ENCODE data around the gene CHPF2.

CHPF2 gene

DNA sequence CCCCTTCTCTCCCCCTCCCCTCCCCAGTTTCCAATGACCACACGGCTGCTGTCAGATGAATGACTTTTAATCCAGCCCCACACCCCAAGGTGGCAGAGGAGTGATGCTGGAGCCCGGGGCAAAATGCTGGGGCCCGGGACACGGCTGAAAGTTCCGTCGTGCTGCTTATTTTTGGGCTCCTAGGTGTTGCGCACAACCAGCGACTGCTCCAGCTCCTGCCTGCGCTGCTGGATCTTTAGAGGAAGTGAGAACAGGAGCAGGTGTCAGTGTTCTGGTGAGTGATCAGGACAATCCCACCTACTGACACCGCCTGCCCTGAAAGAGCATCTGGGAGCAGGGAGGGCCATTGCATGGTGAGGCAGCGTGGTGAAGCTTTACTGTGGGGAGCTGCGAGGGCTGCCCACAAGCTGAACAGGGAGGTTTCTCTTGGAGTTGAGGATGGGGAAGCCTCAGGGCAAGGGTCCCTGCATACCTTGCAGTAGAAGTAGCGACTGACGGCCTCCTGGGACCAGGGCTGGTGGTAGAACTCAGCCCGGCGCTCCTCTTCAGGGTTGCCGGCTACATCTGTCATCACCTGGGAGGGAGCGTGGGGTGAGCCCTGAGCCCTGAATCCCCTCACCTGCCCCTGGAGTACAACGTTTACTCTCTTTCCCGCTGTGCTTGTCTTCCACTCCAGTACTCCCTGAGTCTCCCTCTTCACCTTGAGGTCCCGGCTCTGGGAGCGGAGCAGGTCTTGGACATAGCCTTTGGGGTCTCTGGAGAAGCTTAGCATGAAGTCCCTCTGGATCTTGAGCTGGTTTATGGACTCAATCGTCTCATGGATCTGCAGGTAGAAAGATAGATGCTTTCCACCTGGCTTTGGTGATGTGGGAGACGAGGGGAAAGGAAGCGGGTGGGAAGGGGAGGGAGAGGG is 6.9 kb downstream of the CHPF2 start:
- POLR2A ChIA-PET: interaction anchor here (0.7 to 1.7 kb wide), 4 partner anchors 12 to 488 kb away, joined by 3 to 7 read pairs (median 6); partner anchors contain the start of gene ABCF2
- Histone ChIP-seq H3K36me3 (ENCODE audit: control insufficient read depth in 2 of 2, insufficient read depth in 1 of 2, low read length in 2 of 2) (peaks cover 3 to 89% of the 10 kb centered on the region in 2 experiments; a peak in 2 of 3 replicates), H3K9me3 (ENCODE audit: control insufficient read depth, insufficient read depth, low read depth, low read length) (no peaks in the 10 kb centered on the region), H3K4me3 (ENCODE audit: low read depth, low read length) (no peak overlapping the region), H3K27ac (ENCODE audit: extremely low read depth, low read depth, low read length) (no peak overlapping the region), H3K4me1 (ENCODE audit: control insufficient read depth, insufficient read depth, low read length) (no peaks in the 10 kb centered on the region)
- CTCF ChIA-PET: interaction anchor here (0.7 to 0.8 kb wide), 2 partner anchors 68 to 1811 kb away, joined by 3 to 5 read pairs; no protein-coding TSS in a partner anchor
- TF ChIP-seq MZF1 (tag by site-specific recombination; IDR thresholded peaks at IDR 0.05; ENCODE audit: borderline replicate concordance) (no peak), ZBTB20 (tag by site-specific recombination; IDR thresholded peaks at IDR 0.05) (0 out of 2 replicates have a peak, but pooled peaks have one; percentile 33)

GRCh38 chr7:151239837-151240459 is 7.7 kb downstream of the CHPF2 start:
- H3K4me3 ChIP-seq (ENCODE audit: low read depth, low read length): no peak overlapping the region
- H3K9me3 ChIP-seq (ENCODE audit: control insufficient read depth, insufficient read depth, low read depth, low read length): no peaks in the 10 kb centered on the region
- ChIA-PET POLR2A (interaction anchor here (0.7 to 1.7 kb wide), 4 partner anchors 12 to 487 kb away, joined by 3 to 7 read pairs (median 6); partner anchors contain the start of gene ABCF2), CTCF (interaction anchor here (0.7 kb wide), 1 partner anchor 1812 kb away, joined by 5 read pairs; no protein-coding TSS in a partner anchor)
- H3K4me1 ChIP-seq (ENCODE audit: control insufficient read depth, insufficient read depth, low read length): no peaks in the 10 kb centered on the region
- H3K27ac ChIP-seq (ENCODE audit: extremely low read depth, low read depth, low read length): no peak overlapping the region
- peaks cover 3 to 81% of the 10 kb centered on the region in 2 experiments; a peak in 1 of 3 replicates for H3K36me3 ChIP-seq (ENCODE audit: control insufficient read depth in 2 of 2, insufficient read depth in 1 of 2, low read length in 2 of 2)
- peak; percentile 43 for TF ChIP-seq ZFHX2 (tag by site-specific recombination; conservative IDR thresholded peaks at IDR 0.05)
- no peak for TF ChIP-seq ZNF830 (tag by site-specific recombination; IDR thresholded peaks at IDR 0.05; ENCODE audit: low read depth)
- TF ChIP-seq ZNF792 (tag by site-specific recombination; IDR thresholded peaks at IDR 0.05): no peak

DNA sequence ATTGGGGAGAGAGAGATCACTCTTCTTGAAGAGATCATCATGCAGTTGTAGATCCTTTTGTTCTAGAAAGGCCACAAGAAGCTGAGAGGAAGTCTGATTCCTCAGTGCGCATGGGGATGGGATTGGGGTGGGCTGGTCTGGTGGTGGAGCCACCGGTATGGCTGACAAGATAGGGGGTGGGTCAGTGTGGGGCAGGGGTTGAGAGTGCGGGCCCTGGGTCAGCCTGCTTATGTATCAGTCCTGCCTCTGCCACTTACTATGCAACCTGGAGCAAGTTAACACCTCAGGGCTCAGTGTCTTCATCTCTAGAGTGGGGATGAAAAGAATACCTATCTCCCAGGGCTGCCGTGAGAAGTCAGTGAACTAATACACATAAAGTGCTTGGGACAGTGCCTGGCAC is 8.3 kb downstream of the CHPF2 start:
- no peaks in the 10 kb centered on the region for H3K4me1 ChIP-seq (ENCODE audit: control insufficient read depth, insufficient read depth, low read length)
- ChIA-PET CTCF (no interaction called here), POLR2A (interaction anchor here (1.3 to 1.7 kb wide), 2 partner anchors 12 to 13 kb away, joined by 6 to 7 read pairs; partner anchors contain the start of gene ABCF2)
- H3K36me3 ChIP-seq (ENCODE audit: control insufficient read depth in 2 of 2, insufficient read depth in 1 of 2, low read length in 2 of 2): peaks cover 3 to 76% of the 10 kb centered on the region in 2 experiments; a peak in 1 of 3 replicates
- H3K4me3 ChIP-seq (ENCODE audit: low read depth, low read length): no peak overlapping the region
- no peak overlapping the region for H3K27ac ChIP-seq (ENCODE audit: extremely low read depth, low read depth, low read length)
- H3K9me3 ChIP-seq (ENCODE audit: control insufficient read depth, insufficient read depth, low read depth, low read length): no peaks in the 10 kb centered on the region
- no peak for TF ChIP-seq IKZF3 (tag by site-specific recombination; IDR thresholded peaks at IDR 0.05)
- TF ChIP-seq ZNF510 (tag by site-specific recombination; IDR thresholded peaks at IDR 0.05; ENCODE audit: insufficient replicate concordance): no peak
- TF ChIP-seq, protein P1, sequence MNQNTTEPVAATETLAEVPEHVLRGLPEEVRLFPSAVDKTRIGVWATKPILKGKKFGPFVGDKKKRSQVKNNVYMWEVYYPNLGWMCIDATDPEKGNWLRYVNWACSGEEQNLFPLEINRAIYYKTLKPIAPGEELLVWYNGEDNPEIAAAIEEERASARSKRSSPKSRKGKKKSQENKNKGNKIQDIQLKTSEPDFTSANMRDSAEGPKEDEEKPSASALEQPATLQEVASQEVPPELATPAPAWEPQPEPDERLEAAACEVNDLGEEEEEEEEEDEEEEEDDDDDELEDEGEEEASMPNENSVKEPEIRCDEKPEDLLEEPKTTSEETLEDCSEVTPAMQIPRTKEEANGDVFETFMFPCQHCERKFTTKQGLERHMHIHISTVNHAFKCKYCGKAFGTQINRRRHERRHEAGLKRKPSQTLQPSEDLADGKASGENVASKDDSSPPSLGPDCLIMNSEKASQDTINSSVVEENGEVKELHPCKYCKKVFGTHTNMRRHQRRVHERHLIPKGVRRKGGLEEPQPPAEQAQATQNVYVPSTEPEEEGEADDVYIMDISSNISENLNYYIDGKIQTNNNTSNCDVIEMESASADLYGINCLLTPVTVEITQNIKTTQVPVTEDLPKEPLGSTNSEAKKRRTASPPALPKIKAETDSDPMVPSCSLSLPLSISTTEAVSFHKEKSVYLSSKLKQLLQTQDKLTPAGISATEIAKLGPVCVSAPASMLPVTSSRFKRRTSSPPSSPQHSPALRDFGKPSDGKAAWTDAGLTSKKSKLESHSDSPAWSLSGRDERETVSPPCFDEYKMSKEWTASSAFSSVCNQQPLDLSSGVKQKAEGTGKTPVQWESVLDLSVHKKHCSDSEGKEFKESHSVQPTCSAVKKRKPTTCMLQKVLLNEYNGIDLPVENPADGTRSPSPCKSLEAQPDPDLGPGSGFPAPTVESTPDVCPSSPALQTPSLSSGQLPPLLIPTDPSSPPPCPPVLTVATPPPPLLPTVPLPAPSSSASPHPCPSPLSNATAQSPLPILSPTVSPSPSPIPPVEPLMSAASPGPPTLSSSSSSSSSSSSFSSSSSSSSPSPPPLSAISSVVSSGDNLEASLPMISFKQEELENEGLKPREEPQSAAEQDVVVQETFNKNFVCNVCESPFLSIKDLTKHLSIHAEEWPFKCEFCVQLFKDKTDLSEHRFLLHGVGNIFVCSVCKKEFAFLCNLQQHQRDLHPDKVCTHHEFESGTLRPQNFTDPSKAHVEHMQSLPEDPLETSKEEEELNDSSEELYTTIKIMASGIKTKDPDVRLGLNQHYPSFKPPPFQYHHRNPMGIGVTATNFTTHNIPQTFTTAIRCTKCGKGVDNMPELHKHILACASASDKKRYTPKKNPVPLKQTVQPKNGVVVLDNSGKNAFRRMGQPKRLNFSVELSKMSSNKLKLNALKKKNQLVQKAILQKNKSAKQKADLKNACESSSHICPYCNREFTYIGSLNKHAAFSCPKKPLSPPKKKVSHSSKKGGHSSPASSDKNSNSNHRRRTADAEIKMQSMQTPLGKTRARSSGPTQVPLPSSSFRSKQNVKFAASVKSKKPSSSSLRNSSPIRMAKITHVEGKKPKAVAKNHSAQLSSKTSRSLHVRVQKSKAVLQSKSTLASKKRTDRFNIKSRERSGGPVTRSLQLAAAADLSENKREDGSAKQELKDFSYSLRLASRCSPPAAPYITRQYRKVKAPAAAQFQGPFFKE (tag by site-specific recombination; IDR thresholded peaks at IDR 0.05; ENCODE audit: borderline replicate concordance): no peak
- no peak for TF ChIP-seq ZNF280D (tag by site-specific recombination; IDR thresholded peaks at IDR 0.05)
- no peak for TF ChIP-seq ZNF426 (tag by site-specific recombination; IDR thresholded peaks at IDR 0.05)
- TF ChIP-seq SP7 (tag by site-specific recombination; IDR thresholded peaks at IDR 0.05): no peak
- TF ChIP-seq SP2 (tag by site-specific recombination; IDR thresholded peaks at IDR 0.05): no peak
- TF ChIP-seq ZNF654 (tag by site-specific recombination; IDR thresholded peaks at IDR 0.05; ENCODE audit: low read depth): no peak
- no peak for TF ChIP-seq ZNF701 (tag by site-specific recombination; IDR thresholded peaks at IDR 0.05)
- TF ChIP-seq TCF7L2 (IDR thresholded peaks at IDR 0.05; ENCODE audit: borderline replicate concordance, low read depth, low read length): no peak
- TF ChIP-seq, protein P2, sequence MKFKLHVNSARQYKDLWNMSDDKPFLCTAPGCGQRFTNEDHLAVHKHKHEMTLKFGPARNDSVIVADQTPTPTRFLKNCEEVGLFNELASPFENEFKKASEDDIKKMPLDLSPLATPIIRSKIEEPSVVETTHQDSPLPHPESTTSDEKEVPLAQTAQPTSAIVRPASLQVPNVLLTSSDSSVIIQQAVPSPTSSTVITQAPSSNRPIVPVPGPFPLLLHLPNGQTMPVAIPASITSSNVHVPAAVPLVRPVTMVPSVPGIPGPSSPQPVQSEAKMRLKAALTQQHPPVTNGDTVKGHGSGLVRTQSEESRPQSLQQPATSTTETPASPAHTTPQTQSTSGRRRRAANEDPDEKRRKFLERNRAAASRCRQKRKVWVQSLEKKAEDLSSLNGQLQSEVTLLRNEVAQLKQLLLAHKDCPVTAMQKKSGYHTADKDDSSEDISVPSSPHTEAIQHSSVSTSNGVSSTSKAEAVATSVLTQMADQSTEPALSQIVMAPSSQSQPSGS (tag by site-specific recombination; IDR thresholded peaks at IDR 0.05; ENCODE audit: low read depth): no peak
- TF ChIP-seq ZNF132 (tag by site-specific recombination; IDR thresholded peaks at IDR 0.05; ENCODE audit: borderline replicate concordance): no peak
